Measurements from ENCODE around the gene DERL3.

Gene DERL3

GRCh38 chr22:23801886-23802377, 36.9 kb downstream of the DERL3 start:
- H3K4me1 ChIP-seq (ENCODE audit: control insufficient read depth in 1 of 2, insufficient read depth in 1 of 2, low read depth in 1 of 2, low read length in 1 of 2), result no peaks in the 10 kb centered on the region
- H3K9me3 ChIP-seq, result no peaks in the 10 kb centered on the region
- H3K27ac ChIP-seq, result no peak overlapping the region
- no peaks in the 10 kb centered on the region for H3K27me3 ChIP-seq
- no peak for TF ChIP-seq CTCF (IDR thresholded peaks at IDR 0.05)
- H3K36me3 ChIP-seq, result peaks cover 84% of the 10 kb centered on the region
- no peak overlapping the region for H3K4me3 ChIP-seq (ENCODE audit: low read depth in 1 of 2, low read length in 1 of 2)

GRCh38 chr22:23801238-23801821, 37.5 kb downstream of the DERL3 start:
- H3K27me3 ChIP-seq, result no peaks in the 10 kb centered on the region
- H3K27ac ChIP-seq, result no peak overlapping the region
- no peaks in the 10 kb centered on the region for H3K9me3 ChIP-seq
- no peak for TF ChIP-seq CTCF (IDR thresholded peaks at IDR 0.05)
- H3K36me3 ChIP-seq, result peaks cover 84% of the 10 kb centered on the region
- no peaks in the 10 kb centered on the region for H3K4me1 ChIP-seq (ENCODE audit: control insufficient read depth in 1 of 2, insufficient read depth in 1 of 2, low read depth in 1 of 2, low read length in 1 of 2)
- H3K4me3 ChIP-seq (ENCODE audit: low read depth in 1 of 2, low read length in 1 of 2), result no peak overlapping the region

- Histone ChIP-seq H3K9me3 (no peaks in the 10 kb centered on the region), H3K27ac (no peak overlapping the region), H3K36me3 (peaks cover 83% of the 10 kb centered on the region), H3K27me3 (no peaks in the 10 kb centered on the region), H3K4me1 (ENCODE audit: control insufficient read depth in 1 of 2, insufficient read depth in 1 of 2, low read depth in 1 of 2, low read length in 1 of 2) (no peaks in the 10 kb centered on the region), H3K4me3 (ENCODE audit: low read depth in 1 of 2, low read length in 1 of 2) (no peak overlapping the region)
- TF ChIP-seq CTCF (IDR thresholded peaks at IDR 0.05), result no peak
Observed at GRCh38 chr22:23800297-23801237, 38.2 kb downstream of the DERL3 start.

GRCh38 chr22:23796461-23796860, 42.3 kb downstream of the DERL3 start:
- Histone ChIP-seq H3K4me3 (ENCODE audit: low read depth in 1 of 2, low read length in 1 of 2) (no peak overlapping the region), H3K27ac (no peak overlapping the region), H3K4me1 (ENCODE audit: control insufficient read depth in 1 of 2, insufficient read depth in 1 of 2, low read depth in 1 of 2, low read length in 1 of 2) (no peaks in the 10 kb centered on the region), H3K36me3 (peaks cover 78% of the 10 kb centered on the region), H3K9me3 (no peaks in the 10 kb centered on the region), H3K27me3 (no peaks in the 10 kb centered on the region)
- TF ChIP-seq CTCF (IDR thresholded peaks at IDR 0.05), result no peak

GRCh38 chr22:23793326-23793725, 45.5 kb downstream of the DERL3 start:
- no peak for TF ChIP-seq CTCF (IDR thresholded peaks at IDR 0.05)
- no peaks in the 10 kb centered on the region for H3K27me3 ChIP-seq
- no peaks in the 10 kb centered on the region for H3K9me3 ChIP-seq
- H3K27ac ChIP-seq, result no peak overlapping the region
- no peak overlapping the region for H3K4me3 ChIP-seq (ENCODE audit: low read depth in 1 of 2, low read length in 1 of 2)
- no peaks in the 10 kb centered on the region for H3K4me1 ChIP-seq (ENCODE audit: control insufficient read depth in 1 of 2, insufficient read depth in 1 of 2, low read depth in 1 of 2, low read length in 1 of 2)
- peaks cover 56% of the 10 kb centered on the region for H3K36me3 ChIP-seq
